HG03432 (cell line): ENCODE results near the gene SUCLG2.

Source experiments
- ATAC-seq: cut with Tn5 transposase; IDR thresholded peaks from one replicate; pipeline ENCODE4 v1.9.1; 2021; ENCODE audit warnings: mild to moderate bottlenecking, moderate library complexity; ENCODE audit not compliant: unreplicated experiment

The SUCLG2 gene

DNA sequence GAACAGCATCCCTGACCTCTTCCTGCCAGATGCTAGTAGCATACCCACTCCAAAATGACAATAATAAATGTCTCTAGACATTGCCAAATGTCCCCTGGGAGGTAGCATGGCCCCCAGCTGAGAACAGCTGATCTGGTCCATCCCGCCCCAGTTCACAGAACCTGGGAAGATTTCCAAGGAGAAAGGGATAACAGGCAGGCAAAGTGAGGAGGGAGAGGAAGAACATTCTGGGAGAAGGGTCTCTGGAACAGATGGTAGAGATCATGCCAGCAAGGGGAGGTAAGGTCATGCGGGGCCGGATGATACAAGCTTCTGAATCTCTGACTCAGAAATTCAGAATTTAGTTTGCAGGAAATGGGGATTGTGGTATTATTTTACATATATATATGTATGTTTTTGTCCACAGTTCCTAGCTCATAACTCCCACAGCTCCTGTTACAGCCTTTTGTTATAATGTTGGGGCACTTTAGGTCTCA lies 192.7 kb downstream of the SUCLG2 start:
- no peak for ATAC-seq

- ATAC-seq: no peak
Measured at GRCh38 chr3:67460841-67461510, 193.4 kb downstream of the SUCLG2 start.

DNA sequence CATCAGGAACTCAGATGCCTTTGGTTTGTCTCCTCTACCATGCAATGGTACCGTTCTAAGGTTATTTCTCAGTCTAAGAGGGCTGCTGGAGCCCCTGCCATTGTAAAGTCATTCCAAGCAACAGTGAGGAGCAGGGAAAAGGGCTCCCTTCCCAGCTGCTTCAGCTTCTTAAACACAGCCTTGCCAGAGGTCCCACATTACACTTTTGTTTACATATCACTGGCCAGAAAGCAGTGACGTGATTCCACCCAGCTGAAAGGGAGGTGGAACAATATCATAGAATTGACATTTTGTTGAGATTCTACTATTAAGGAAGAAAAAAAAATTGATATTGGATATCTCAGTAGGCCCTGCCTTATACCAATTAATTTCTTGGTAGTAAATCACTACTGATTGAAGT lies 194.6 kb downstream of the SUCLG2 start:
- no peak for ATAC-seq

- no peak for ATAC-seq
Measured at GRCh38 chr3:67458896-67459530, 195.4 kb downstream of the SUCLG2 start.

- no peak for ATAC-seq
Measured at GRCh38 chr3:67458408-67458807, 196.0 kb downstream of the SUCLG2 start.

GRCh38 chr3:67453628-67454027 lies 200.8 kb downstream of the SUCLG2 start:
- ATAC-seq: no peak

DNA sequence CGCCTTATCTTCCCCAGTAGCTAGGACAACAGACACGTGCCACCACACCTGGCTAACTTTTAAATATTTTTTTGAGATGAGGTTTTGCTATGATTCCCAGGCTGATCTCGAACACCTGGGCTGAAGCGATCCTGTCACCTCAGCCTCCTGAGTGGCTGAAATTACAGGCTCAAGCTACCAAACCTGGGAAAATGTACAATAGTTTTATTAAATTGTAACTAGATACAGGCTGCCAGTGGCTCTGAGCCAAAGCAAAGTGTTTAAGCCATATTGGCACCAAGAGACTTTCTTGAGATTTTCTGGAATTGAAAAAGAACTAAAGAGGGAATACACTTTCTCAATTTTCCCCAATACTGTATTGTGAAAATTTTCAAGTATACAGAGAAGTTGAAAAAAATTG lies 204.3 kb downstream of the SUCLG2 start:
- ATAC-seq: no peak

DNA sequence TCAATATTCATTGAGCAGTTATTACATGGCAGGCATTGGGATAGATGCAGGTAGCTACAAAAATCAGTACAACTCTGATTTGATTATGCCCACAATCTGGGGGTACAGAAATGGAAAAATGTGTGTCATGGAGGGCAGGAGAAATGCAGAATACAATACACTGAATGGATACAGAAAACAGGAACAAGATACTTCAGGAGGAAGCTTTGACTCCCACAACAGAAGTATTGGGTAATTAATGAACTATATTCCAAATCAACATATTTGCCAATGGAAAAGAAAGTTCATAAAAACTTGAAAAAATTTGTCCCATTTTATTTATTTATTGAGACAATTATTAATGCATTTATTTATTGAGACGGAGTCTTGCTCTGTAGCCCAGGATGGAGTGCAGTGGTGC lies 207.0 kb downstream of the SUCLG2 start:
- ATAC-seq: no peak

DNA sequence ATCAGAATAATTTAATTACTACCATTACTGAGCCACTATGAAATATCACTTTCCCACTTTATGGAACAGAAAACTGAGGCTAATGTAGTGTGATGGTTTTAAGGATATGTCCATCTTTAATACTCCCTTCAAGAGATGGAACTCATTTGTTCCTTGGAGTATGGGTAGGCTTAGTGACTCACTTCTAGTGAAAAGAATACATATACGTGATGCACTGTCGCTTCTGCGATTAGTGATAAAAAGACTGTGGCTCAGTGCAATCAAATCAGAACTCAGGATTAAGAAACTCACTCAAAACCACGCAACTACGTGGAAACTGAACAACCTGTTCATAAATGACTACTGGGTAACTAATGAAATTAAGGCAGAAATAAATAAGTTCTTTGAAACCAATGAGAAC lies 216.6 kb downstream of the SUCLG2 start:
- no peak for ATAC-seq

DNA sequence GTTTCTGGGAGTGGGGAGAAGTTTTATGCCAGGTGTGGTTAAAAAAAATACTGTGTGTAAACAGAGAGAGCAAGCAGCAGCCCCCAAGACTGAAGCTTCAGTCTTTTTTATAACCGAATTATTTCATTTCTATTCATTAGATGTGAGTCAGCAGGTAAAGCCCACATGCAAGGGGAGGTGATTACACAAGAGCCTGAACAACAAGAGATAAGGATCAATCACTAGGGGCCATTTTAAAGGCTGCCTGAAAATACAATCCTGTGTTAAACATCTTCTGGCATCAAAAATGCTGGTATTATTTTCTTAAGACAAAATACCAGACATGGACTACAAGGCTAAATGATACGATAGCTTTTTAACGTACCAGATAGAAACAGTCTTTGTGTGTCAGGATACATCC lies 217.3 kb downstream of the SUCLG2 start:
- ATAC-seq: no peak

DNA sequence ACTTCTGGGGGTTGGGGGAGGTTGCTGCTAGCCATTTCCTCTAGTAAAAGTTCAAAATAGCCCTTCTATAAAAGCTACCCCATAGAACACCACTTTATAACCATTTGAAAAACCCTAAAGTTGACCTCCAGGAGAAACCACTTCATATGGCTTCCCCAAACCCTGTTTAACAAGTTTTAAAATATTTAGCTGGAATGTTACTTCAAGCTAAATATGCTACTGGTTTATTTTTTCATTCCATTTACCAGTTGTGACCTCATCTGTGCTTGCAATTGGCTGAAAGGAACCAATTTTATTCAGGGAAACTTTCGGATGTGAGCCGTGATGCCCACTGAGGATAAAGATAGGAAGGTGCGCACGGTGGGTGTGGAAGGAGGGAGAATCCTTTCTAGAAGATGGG lies 221.3 kb downstream of the SUCLG2 start:
- no peak for ATAC-seq

DNA sequence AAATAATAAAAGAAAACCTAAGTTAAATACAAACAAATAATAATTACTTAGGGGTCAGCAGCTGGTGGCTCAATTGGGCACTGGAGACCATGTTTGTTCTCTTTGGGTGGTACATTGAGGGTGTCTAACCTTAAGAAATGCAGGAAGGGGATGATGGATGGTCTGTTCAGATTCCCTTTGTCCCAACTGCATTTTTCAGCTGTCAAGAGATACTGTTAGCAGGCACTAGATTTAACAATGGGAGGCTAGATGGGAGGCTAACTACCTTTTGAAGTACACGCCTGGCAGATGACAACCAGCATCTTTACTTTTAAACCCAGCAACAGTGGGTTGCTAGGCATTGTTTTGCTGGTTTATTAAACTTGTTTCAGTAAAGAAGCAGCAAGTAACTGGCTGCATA lies 222.5 kb downstream of the SUCLG2 start:
- ATAC-seq: no peak

- ATAC-seq: no peak
Measured at GRCh38 chr3:67423722-67424121, 230.7 kb downstream of the SUCLG2 start.

DNA sequence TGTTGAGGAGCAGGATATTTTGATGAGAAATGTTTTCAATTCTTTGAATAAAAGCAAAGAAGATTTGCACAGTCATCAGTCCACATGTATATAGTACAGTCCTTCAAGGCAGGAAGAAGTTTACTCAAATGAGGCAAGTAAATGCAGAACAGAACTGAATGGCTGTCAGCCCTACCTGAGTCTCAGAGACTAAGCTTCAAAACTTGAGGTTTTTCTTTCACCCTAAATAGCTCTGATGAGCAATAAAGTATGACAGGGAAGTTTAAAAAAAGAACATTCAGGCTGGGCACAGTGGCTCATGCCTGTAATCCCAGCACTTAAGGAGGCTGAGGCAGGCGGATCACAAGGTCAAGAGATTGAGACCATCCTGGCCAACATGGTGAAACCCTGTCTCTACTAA lies 232.5 kb downstream of the SUCLG2 start:
- no peak for ATAC-seq

DNA sequence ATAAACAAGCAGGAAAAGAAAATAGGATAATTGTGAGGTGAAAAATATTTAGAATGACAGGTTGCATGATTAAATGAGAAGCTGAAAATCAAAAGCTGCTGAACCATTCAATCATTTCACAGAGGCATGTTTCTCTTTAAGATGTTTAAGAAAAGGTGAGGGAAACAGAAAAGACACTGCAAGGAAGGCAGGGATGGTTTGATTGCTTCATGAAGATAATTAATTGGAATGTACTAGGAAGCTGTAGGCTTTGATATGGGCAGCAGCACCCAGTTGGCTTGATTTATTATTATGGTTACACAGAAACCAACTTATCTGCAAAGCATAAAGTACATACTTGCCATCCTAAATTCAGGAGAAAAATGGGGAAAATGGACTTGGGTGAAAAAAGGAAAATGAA lies 234.6 kb downstream of the SUCLG2 start:
- ATAC-seq: no peak

DNA sequence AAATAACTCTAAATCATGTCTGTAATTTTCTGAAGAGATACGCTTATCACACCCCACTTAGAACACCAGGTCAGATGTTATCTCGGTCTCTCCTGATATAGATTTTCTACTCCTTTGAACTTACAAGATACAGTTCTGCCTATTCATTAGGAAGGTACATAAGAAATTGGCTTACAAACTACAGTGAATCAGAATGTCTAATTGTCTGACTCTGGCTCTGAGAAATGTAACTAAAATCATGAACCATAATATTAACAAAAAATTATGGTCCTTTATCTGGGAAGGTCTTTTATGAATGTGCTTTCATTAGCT lies 235.2 kb downstream of the SUCLG2 start:
- ATAC-seq: no peak

- no peak for ATAC-seq
Measured at GRCh38 chr3:67418426-67419217, 235.8 kb downstream of the SUCLG2 start.

DNA sequence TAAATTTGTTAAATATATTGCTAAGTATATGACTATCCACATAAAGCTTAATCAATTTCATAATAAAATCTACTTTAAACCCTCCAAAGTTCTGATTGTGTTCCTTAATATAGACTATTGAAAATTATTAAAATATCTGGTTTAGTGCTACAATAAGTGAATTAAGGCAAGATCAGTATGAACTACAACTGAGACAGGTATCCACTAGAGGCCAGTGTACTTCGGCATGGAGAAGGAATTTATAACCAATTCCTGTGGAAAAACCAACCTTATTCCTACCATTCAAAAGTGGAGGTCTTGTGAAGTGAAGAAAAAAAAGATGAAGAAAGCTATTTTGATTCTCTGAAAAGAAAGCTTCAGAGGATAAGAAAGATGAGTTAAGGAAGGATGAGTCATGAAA lies 237.7 kb downstream of the SUCLG2 start:
- ATAC-seq: no peak

- no peak for ATAC-seq
Measured at GRCh38 chr3:67415511-67415910, 238.9 kb downstream of the SUCLG2 start.

DNA sequence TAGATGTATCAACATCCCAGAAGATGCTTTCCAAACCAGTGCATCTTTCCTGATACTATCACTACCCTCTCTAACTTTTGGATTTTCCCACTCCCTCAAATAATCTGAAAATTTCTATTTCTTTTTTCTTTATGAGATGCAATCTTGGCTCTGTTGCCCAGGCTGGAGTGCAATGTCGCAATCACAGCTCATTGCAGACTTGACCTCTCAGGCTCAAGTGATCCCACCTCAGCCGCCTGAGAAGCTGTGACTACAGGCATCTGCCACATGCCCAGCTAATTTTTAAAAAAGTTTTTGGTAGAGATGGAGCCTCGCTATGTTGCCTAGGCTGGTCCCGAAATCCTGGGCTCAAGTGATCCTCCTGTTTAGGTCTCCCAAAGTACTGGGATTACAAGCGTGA lies 239.7 kb downstream of the SUCLG2 start:
- ATAC-seq: no peak

GRCh38 chr3:67405193-67405592 lies 249.2 kb downstream of the SUCLG2 start:
- ATAC-seq: no peak

DNA sequence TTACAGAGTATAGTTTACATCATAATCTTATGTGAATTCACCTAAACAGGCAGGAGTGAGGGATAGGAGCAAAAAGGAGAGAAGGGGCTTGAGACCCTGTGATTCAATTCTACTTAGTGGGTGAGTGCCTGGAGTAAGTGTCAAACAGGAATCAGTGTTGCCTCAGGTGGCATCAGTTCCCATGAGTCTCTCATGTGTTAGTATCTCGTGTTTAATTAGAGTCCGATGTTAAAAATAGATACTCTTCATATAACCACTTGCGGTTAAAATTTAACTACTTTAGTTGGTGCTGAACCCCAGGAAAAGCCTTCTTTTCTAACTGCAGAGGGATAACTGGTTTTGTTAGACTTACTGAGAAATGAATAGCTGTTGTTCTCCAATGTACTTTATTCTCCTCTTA lies 251.5 kb downstream of the SUCLG2 start:
- no peak for ATAC-seq
